SH-SY5Y (cell line): ENCODE results near the gene ACY1.

Experiments used
- GATA2 ChIP-seq: IDR thresholded peaks from 2 replicates; pipeline ENCODE4 v1.6.1; 2011; ENCODE audit warnings: mild to moderate bottlenecking, low read depth, low read length
- GATA3 ChIP-seq: IDR thresholded peaks from 2 replicates; pipeline ENCODE4 v1.6.1; 2011; ENCODE audit warnings: low read depth, mild to moderate bottlenecking, low read length, moderate library complexity

GRCh38 chr3:52004906-52005395 is 21.6 kb downstream of the ACY1 start:
- TF ChIP-seq GATA2 (no peak), GATA3 (no peak)
